Measurements from ENCODE around the gene CASK.

DNA sequence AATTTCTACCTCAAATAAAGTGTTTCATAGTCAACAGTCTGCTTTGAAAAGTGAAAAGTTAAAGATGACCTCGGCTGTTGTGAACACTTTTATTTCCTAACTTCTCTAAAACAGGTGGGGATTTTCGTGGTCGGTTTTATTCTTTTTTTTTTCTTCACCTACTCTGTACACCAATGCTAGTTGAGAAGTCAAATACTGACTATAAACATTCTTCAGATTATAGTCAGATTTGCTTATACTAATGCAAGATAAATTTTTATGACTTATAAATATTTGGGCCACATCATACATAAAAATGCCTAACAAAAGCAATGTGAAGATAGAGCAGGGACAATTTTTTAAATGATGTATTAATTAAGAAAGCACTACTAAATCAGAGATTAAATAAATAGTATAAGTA, 332.7 kb downstream of the CASK start:
- no peak for TF ChIP-seq EZH2 (optimal IDR thresholded peaks at IDR 0.05; ENCODE audit: low read depth, low read length)
- TF ChIP-seq, protein P1, sequence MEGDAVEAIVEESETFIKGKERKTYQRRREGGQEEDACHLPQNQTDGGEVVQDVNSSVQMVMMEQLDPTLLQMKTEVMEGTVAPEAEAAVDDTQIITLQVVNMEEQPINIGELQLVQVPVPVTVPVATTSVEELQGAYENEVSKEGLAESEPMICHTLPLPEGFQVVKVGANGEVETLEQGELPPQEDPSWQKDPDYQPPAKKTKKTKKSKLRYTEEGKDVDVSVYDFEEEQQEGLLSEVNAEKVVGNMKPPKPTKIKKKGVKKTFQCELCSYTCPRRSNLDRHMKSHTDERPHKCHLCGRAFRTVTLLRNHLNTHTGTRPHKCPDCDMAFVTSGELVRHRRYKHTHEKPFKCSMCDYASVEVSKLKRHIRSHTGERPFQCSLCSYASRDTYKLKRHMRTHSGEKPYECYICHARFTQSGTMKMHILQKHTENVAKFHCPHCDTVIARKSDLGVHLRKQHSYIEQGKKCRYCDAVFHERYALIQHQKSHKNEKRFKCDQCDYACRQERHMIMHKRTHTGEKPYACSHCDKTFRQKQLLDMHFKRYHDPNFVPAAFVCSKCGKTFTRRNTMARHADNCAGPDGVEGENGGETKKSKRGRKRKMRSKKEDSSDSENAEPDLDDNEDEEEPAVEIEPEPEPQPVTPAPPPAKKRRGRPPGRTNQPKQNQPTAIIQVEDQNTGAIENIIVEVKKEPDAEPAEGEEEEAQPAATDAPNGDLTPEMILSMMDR (IDR thresholded peaks at IDR 0.05; ENCODE audit: low read length): no peak
